SH-SY5Y (cell line): ENCODE measurements around the gene OR52N4.

Experiments used
- GATA2 ChIP-seq: IDR thresholded peaks from 2 replicates; pipeline ENCODE4 v1.6.1; 2011; ENCODE audit warnings: mild to moderate bottlenecking, low read depth, low read length
- GATA3 ChIP-seq: IDR thresholded peaks from 2 replicates; pipeline ENCODE4 v1.6.1; 2011; ENCODE audit warnings: low read depth, mild to moderate bottlenecking, low read length, moderate library complexity

The OR52N4 gene

GRCh38 chr11:5783255-5783654, 29.2 kb downstream of the OR52N4 start, which contains the start of gene OR52N5:
Gene OR52N5, minus strand, starts transcription at chr11:5783355. Its CDS starts 4,721 bp downstream, at chr11:5778634.
- no peak for TF ChIP-seq GATA2

GRCh38 chr11:5791165-5791564, 37.1 kb downstream of the OR52N4 start, which contains the start of gene OR52N1:
Gene OR52N1, minus strand, starts transcription at chr11:5791265. Its CDS starts 2,449 bp downstream, at chr11:5788816.
- TF ChIP-seq GATA2 (no peak), GATA3 (no peak)

- TF ChIP-seq GATA2 = no peak
Observed at GRCh38 chr11:5796541-5796940, 42.5 kb downstream of the OR52N4 start.

- TF ChIP-seq GATA2 = no peak
- no peak for TF ChIP-seq GATA3
Observed at GRCh38 chr11:5803982-5804381, 49.9 kb downstream of the OR52N4 start.
